ENCODE measurements around the gene ZCCHC24.

Gene ZCCHC24

DNA sequence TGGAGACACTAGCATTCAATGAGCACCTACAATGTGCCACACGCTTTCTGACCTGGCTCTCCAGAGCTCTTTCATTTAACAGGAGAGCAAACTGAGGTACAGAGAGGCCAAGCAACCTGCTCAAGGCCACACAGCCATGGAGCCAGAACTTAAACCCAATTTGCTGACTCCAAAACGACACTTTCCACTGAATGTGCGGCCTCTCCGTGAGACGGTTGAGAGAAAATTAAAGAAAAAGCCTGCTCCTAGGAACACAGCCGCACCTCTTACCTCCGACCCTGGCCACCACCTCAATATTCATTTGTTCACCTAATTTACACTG lies 42.8 kb downstream of the ZCCHC24 start:
- H3K4ac ChIP-seq (ENCODE audit: low read depth, low read length) = no peak overlapping the region
- no peak overlapping the region for H2BK120ac ChIP-seq (ENCODE audit: low read depth, low read length)
- H3K4me1 ChIP-seq (ENCODE audit: control insufficient read depth, low read depth, low read length) = peaks cover 20% of the 10 kb centered on the region
- no peaks in the 10 kb centered on the region for H3K27me3 ChIP-seq (ENCODE audit: insufficient read depth, low read length, poor library complexity)
- no peak overlapping the region for H3K18ac ChIP-seq (ENCODE audit: low read length)
- H3K4me2 ChIP-seq (ENCODE audit: low read length) = no peak overlapping the region
- H4K8ac ChIP-seq (ENCODE audit: low read depth, low read length) = no peak overlapping the region
- no peak overlapping the region for H3K27ac ChIP-seq (ENCODE audit: low read depth, low read length)
- no peaks in the 10 kb centered on the region for H3K36me3 ChIP-seq (ENCODE audit: control insufficient read depth, insufficient read depth, low read length)
- H2BK15ac ChIP-seq (replicated peaks; ENCODE audit: low read depth) = no peak overlapping the region
- no peak overlapping the region for H3K23ac ChIP-seq (ENCODE audit: low read length)
- H3K9ac ChIP-seq (ENCODE audit: low read length) = no peak overlapping the region
- H2BK5ac ChIP-seq (ENCODE audit: low read length) = no peak overlapping the region
- peak overlapping the region; percentile 21 for H4K5ac ChIP-seq (ENCODE audit: low read length)
- H3K79me2 ChIP-seq (ENCODE audit: control insufficient read depth, insufficient read depth, low read length) = no peaks in the 10 kb centered on the region
- no CpG with 5 or more reads among the region's 7 CpGs for WGBS (ENCODE audit: extremely low coverage, insufficient coverage, low lambda C conversion rate)
- H3K79me1 ChIP-seq (ENCODE audit: low read length) = no peaks in the 10 kb centered on the region
- no peak overlapping the region for H2AK5ac ChIP-seq (ENCODE audit: low read length)
- H3K4me3 ChIP-seq (ENCODE audit: low read length) = no peak overlapping the region
- DNase-seq = no peak
- H3K56ac ChIP-seq (ENCODE audit: low read length) = no peak overlapping the region

DNA sequence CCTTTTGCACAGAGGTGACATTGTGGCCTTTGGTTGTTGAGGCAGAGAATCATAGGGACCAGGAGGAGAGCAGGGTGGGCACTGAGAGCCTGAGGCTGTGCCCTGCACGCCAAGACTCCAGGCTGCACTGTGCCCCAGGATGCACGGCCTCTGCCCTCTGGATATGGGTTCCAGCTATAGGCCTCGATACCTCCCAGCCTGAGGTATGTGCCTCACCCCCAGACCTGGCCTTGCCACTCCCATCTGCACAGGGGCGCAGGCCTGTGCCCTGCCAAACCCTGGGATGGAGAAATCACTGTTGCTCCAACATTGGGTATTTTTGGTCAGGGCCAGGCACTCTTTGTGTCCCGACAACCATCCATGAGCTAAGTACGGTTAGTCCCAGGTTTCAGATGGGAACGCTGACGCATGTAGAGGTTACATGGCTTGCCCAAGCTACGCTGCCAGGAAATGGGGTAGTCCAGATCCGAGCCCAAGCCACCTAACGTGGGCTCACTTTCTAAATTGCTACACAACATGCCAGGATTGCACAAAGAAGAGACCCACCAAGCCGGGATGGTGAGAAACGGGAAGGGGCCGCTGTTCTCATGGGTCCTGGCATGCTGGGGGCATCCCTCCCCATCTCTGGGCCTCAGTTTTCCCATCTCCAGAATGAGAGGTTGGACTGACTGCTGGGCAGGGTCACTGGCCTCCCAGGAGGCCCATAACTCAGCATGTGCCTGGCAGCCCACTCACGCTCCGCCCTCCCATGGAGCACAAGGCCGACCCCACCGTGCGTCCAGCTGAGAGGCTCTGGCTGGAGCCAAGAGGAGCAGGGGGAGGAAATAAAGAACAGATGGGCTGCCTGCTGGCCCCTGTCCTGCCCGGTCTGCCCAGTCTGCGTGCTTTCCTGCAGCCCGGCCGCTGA lies 44.2 kb downstream of the ZCCHC24 start:
- DNase-seq = no peak
- H3K18ac ChIP-seq (ENCODE audit: low read length) = no peak overlapping the region
- no peaks in the 10 kb centered on the region for H3K36me3 ChIP-seq (ENCODE audit: control insufficient read depth, insufficient read depth, low read length)
- no peak overlapping the region for H2AK5ac ChIP-seq (ENCODE audit: low read length)
- H3K4ac ChIP-seq (ENCODE audit: low read depth, low read length) = no peak overlapping the region
- H3K4me2 ChIP-seq (ENCODE audit: low read length) = no peak overlapping the region
- no peak overlapping the region for H3K4me3 ChIP-seq (ENCODE audit: low read length)
- no peak overlapping the region for H2BK5ac ChIP-seq (ENCODE audit: low read length)
- peaks cover 20% of the 10 kb centered on the region for H3K4me1 ChIP-seq (ENCODE audit: control insufficient read depth, low read depth, low read length)
- no peak overlapping the region for H4K8ac ChIP-seq (ENCODE audit: low read depth, low read length)
- no peaks in the 10 kb centered on the region for H3K79me1 ChIP-seq (ENCODE audit: low read length)
- H3K79me2 ChIP-seq (ENCODE audit: control insufficient read depth, insufficient read depth, low read length) = no peaks in the 10 kb centered on the region
- H2BK120ac ChIP-seq (ENCODE audit: low read depth, low read length) = no peak overlapping the region
- no peak overlapping the region for H3K27ac ChIP-seq (ENCODE audit: low read depth, low read length)
- H3K23ac ChIP-seq (ENCODE audit: low read length) = no peak overlapping the region
- no peak overlapping the region for H3K9ac ChIP-seq (ENCODE audit: low read length)
- H3K56ac ChIP-seq (ENCODE audit: low read length) = no peak overlapping the region
- H2BK15ac ChIP-seq (replicated peaks; ENCODE audit: low read depth) = no peak overlapping the region
- no peaks in the 10 kb centered on the region for H3K27me3 ChIP-seq (ENCODE audit: insufficient read depth, low read length, poor library complexity)
- WGBS (ENCODE audit: extremely low coverage, insufficient coverage, low lambda C conversion rate) = no CpG with 5 or more reads among the region's 23 CpGs
- H4K5ac ChIP-seq (ENCODE audit: low read length) = no peak overlapping the region

GRCh38 chr10:79400146-79401004 lies 45.0 kb downstream of the ZCCHC24 start:
- no peak overlapping the region for H3K27ac ChIP-seq (ENCODE audit: low read depth, low read length)

GRCh38 chr10:79399223-79399831 lies 46.1 kb downstream of the ZCCHC24 start:
- Histone ChIP-seq H3K27me3 (ENCODE audit: insufficient read depth, low read length, poor library complexity) (no peaks in the 10 kb centered on the region), H3K23ac (ENCODE audit: low read length) (no peak overlapping the region), H2AK5ac (ENCODE audit: low read length) (no peak overlapping the region), H3K4ac (ENCODE audit: low read depth, low read length) (no peak overlapping the region), H3K36me3 (ENCODE audit: control insufficient read depth, insufficient read depth, low read length) (no peaks in the 10 kb centered on the region), H3K79me2 (ENCODE audit: control insufficient read depth, insufficient read depth, low read length) (no peaks in the 10 kb centered on the region), H3K4me2 (ENCODE audit: low read length) (no peak overlapping the region), H3K18ac (ENCODE audit: low read length) (no peak overlapping the region), H3K9ac (ENCODE audit: low read length) (peak overlapping the region; percentile 52), H2BK15ac (replicated peaks; ENCODE audit: low read depth) (no peak overlapping the region), H3K56ac (ENCODE audit: low read length) (peak overlapping the region; percentile 75), H2BK120ac (ENCODE audit: low read depth, low read length) (no peak overlapping the region), H2BK5ac (ENCODE audit: low read length) (peak overlapping the region; percentile 7), H3K27ac (ENCODE audit: low read depth, low read length) (peak overlapping the region; percentile 53), H3K4me3 (ENCODE audit: low read length) (no peak overlapping the region), H4K8ac (ENCODE audit: low read depth, low read length) (no peak overlapping the region), H4K5ac (ENCODE audit: low read length) (no peak overlapping the region), H3K79me1 (ENCODE audit: low read length) (no peaks in the 10 kb centered on the region), H3K4me1 (ENCODE audit: control insufficient read depth, low read depth, low read length) (peaks cover 16% of the 10 kb centered on the region)
- peak; percentile 87 for DNase-seq
- no CpG with 5 or more reads among the region's 15 CpGs for WGBS (ENCODE audit: extremely low coverage, insufficient coverage, low lambda C conversion rate)

More at GRCh38 chr10:79400146-79401004, 45.0 kb downstream of the ZCCHC24 start:
- Histone ChIP-seq H3K4me1 (ENCODE audit: control insufficient read depth, low read depth, low read length) (peaks cover 20% of the 10 kb centered on the region), H2AK5ac (ENCODE audit: low read length) (no peak overlapping the region), H3K27me3 (ENCODE audit: insufficient read depth, low read length, poor library complexity) (no peaks in the 10 kb centered on the region), H2BK15ac (replicated peaks; ENCODE audit: low read depth) (no peak overlapping the region), H4K5ac (ENCODE audit: low read length) (no peak overlapping the region), H3K56ac (ENCODE audit: low read length) (no peak overlapping the region), H4K8ac (ENCODE audit: low read depth, low read length) (no peak overlapping the region), H3K23ac (ENCODE audit: low read length) (no peak overlapping the region), H3K9ac (ENCODE audit: low read length) (no peak overlapping the region), H3K79me1 (ENCODE audit: low read length) (no peaks in the 10 kb centered on the region), H3K4ac (ENCODE audit: low read depth, low read length) (no peak overlapping the region), H3K18ac (ENCODE audit: low read length) (no peak overlapping the region), H2BK120ac (ENCODE audit: low read depth, low read length) (no peak overlapping the region), H3K79me2 (ENCODE audit: control insufficient read depth, insufficient read depth, low read length) (no peaks in the 10 kb centered on the region), H3K4me2 (ENCODE audit: low read length) (no peak overlapping the region), H2BK5ac (ENCODE audit: low read length) (no peak overlapping the region), H3K36me3 (ENCODE audit: control insufficient read depth, insufficient read depth, low read length) (no peaks in the 10 kb centered on the region), H3K4me3 (ENCODE audit: low read length) (no peak overlapping the region)
- no CpG with 5 or more reads among the region's 11 CpGs for WGBS (ENCODE audit: extremely low coverage, insufficient coverage, low lambda C conversion rate)
- peak; percentile 57 for DNase-seq

- no peak overlapping the region for H3K27ac ChIP-seq (ENCODE audit: low read depth, low read length)
- H3K4me1 ChIP-seq (ENCODE audit: control insufficient read depth, low read depth, low read length) = peaks cover 13% of the 10 kb centered on the region
- no peaks in the 10 kb centered on the region for H3K79me1 ChIP-seq (ENCODE audit: low read length)
- no peak overlapping the region for H4K5ac ChIP-seq (ENCODE audit: low read length)
- H2BK15ac ChIP-seq (replicated peaks; ENCODE audit: low read depth) = no peak overlapping the region
- H3K9ac ChIP-seq (ENCODE audit: low read length) = no peak overlapping the region
- H3K4me3 ChIP-seq (ENCODE audit: low read length) = no peak overlapping the region
- no peak overlapping the region for H3K4ac ChIP-seq (ENCODE audit: low read depth, low read length)
- no peak overlapping the region for H2BK5ac ChIP-seq (ENCODE audit: low read length)
- H3K18ac ChIP-seq (ENCODE audit: low read length) = no peak overlapping the region
- H3K56ac ChIP-seq (ENCODE audit: low read length) = peak overlapping the region; percentile 49
- H3K27me3 ChIP-seq (ENCODE audit: insufficient read depth, low read length, poor library complexity) = no peaks in the 10 kb centered on the region
- no peak overlapping the region for H4K8ac ChIP-seq (ENCODE audit: low read depth, low read length)
- no peak overlapping the region for H3K23ac ChIP-seq (ENCODE audit: low read length)
- no peak overlapping the region for H2AK5ac ChIP-seq (ENCODE audit: low read length)
- H3K79me2 ChIP-seq (ENCODE audit: control insufficient read depth, insufficient read depth, low read length) = no peaks in the 10 kb centered on the region
- H2BK120ac ChIP-seq (ENCODE audit: low read depth, low read length) = no peak overlapping the region
- no peak overlapping the region for H3K4me2 ChIP-seq (ENCODE audit: low read length)
- no CpG with 5 or more reads among the region's 4 CpGs for WGBS (ENCODE audit: extremely low coverage, insufficient coverage, low lambda C conversion rate)
- H3K36me3 ChIP-seq (ENCODE audit: control insufficient read depth, insufficient read depth, low read length) = no peaks in the 10 kb centered on the region
- no peak for DNase-seq
These were observed 46.8 kb downstream of the ZCCHC24 start for GRCh38 chr10:79398642-79399041.

Data from mesendoderm (in vitro differentiated cells).